Stimulated activated CD4-positive, alpha-beta T cell treated with anti-CD3 and anti-CD28 coated beads, TNF-alpha, amount 100 ng/mL, for 48 hours (primary cell): ENCODE data around the gene TPST1.
"Not testable (repeated sequence)": the region's sequence is repeated elsewhere in the genome, so short reads cannot be mapped to it uniquely, and the experiment has no call there.

ENCODE experiments used
- DNase-seq, 3 donors: peaks; one replicate each; pipeline ENCODE4 v3.0.0-alpha.2; 2020; ENCODE audit warnings: low read depth in 3 of 3

TPST1 gene

DNA sequence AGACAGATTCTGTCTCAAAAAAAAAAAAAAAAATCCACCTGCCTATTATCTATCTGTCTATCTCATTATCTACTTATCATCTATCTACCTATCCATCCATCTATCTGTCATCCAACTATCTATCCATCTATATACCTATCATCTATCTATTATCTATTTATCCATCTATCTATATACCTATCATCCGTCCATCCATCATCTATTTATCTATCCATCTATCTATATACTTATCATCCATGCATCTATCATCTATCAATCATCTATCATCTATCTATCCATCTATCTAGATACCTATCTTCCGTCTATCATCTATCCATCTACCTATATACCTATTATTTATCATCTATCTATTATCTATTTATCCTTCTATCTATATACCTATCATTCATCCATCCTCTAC lies 16.5 kb upstream of the TPST1 start:
- DNase-seq: no peak

DNA sequence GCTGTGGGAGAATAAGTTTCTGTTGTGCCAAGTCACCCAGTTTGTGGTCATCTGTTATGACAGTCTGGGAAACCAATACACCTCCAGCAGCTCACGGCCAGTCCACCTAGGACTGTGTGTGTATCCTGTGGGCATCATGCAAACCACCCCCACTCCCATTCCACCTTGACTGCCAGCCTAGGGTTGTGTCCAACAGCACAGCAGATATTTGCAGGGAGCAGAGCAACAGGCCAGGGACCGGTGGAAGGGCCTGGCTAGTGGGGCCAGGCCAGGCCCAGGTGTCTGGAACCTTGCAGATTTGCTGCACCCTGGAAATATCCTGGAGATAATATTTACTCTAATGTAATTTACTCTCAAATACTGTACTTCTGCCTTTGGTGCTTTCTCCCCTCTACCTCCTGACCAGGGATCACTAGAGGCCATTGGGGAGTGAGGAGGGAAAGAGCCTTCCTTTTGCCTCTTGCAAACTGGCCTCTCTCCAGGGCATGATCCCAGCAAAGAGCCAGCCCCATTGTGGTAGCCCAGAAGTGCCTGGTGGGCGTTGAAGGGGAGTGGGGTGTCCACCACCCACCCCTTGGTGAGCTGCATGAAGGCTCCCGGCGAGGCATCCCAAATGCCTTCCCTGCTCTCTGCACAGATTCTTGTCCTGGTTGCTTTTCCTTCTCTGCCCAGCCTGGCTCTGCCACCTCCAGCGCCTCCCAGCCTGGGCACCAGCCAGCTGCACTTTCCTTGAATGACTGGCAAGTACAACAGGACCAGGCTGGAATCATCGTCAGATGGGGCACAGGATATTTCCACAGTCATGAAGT lies 15.2 kb upstream of the TPST1 start:
- DNase-seq: no peak

DNA sequence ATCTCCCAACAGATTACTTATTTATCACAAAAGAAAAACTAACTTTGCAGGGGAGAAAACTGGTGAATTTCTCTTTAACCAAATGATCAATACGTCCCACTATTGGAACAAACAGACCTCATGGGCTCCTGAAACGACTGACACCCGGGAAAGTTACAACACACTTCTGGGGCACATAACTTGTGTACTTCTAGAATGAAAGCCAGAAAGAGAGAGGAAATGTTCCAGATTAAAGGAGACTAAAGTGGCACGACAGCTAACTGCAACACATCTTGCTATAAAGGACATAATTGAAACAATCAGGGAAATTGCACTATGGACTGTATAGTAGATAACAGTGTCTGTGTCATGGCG lies 14.7 kb upstream of the TPST1 start:
- no peak for DNase-seq

DNA sequence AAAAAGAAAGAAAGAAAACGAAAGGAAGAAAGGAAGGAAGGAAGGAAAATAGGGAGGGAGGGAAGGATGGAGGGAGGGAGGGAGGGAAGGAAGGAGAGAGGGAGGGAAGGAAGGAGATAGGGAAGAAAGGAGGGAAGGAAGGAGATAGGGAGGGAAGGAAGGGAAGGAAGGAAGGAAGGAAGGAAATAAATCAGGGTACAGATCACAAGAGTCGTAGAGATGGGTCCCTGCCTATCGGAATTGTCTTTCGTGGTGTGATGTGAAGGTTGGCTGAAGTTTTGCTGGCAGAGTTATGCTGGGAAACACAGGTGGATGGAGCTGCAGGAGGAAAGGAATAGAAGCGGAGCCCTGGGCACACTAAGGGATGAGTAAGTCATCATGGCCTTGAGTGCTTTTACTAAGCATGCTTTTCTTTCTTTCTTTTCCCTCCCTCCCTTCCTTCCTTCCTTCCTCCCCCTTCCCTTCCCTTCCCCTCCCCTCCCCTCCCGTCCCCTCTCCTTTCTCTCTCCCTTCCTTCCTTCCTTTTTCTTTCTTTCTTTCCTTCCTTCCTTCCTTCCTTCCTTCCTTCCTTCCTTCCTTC lies 11.9 kb upstream of the TPST1 start:
- no peak for DNase-seq

DNA sequence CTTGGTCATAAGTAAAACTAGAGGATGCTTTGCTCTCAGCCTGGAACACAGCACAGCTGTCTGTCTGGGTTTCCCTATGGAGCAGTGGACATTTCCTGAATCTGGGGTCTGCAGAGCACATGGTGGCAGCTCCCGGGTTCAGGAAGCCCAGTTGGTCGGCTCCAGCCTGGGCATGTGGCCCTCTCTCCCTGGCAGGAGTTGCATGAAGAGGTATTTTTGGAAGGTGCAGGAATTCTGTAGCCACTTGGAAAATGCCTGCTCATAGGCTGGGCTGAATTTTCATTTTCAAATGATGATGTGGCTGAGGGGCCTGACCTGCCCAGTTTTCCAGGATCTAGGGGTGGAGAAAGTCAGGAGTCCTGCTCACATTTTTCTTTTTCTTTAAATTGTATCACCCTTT lies 6.7 kb upstream of the TPST1 start:
- DNase-seq: no peak

DNA sequence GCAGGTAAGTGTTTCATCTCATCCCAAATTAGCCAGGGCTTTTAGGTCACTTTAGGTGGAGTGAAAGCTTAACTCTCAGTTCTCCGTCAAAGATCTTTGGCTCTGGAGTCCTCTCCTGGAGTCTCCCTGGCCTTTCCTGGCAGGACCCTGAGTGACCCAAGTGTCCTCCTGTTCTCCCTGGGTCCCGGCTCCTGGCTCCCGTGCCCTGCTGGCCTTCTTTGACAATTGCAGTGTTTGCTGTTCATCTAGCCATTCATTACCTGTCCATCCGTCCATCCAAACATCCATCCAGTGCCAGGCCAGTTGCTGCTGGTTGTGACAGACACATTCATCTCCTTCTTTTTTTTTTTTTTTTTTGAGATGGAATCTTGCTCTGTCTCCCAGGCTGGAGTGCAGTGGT lies 6.2 kb upstream of the TPST1 start:
- DNase-seq: no peak

DNA sequence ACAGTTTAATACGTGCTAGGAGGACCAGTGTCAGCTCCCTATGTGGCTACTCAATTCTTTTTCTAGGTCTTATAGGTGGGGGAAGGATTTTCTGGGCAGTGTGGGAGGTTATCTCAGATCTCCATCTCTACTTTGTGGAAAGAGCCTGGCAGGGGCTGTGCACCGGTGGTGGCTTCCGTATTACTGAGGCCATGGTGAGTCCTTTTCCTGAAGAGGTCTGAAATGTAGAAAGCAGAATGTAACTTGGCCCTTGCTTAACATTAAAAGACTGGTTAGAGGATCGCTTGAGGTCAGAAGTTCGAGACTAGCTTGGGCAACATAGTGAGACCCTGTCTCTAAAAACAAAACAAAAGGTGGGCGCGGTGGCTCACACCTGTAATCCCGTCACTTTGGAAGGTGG lies 2.7 kb upstream of the TPST1 start:
- DNase-seq: no peak

DNA sequence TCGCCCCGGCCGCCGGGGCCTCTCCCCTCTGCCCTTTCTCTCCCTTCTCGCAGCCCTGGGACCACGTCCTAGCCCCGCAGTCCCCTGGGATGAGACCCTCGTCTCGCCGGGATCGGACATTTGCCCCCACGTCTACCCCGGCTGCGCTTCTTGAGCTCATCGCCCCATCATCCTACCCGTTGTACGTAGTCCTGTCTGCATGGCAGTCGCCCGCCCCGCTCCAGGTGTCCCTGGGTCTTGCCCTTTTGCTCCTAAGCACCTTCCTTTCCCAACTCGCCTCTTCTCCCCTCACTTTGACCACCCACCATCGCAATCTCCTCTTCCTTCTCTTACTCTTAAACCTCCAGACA lies 582 bp downstream of the TPST1 start:
- no peak for DNase-seq

DNA sequence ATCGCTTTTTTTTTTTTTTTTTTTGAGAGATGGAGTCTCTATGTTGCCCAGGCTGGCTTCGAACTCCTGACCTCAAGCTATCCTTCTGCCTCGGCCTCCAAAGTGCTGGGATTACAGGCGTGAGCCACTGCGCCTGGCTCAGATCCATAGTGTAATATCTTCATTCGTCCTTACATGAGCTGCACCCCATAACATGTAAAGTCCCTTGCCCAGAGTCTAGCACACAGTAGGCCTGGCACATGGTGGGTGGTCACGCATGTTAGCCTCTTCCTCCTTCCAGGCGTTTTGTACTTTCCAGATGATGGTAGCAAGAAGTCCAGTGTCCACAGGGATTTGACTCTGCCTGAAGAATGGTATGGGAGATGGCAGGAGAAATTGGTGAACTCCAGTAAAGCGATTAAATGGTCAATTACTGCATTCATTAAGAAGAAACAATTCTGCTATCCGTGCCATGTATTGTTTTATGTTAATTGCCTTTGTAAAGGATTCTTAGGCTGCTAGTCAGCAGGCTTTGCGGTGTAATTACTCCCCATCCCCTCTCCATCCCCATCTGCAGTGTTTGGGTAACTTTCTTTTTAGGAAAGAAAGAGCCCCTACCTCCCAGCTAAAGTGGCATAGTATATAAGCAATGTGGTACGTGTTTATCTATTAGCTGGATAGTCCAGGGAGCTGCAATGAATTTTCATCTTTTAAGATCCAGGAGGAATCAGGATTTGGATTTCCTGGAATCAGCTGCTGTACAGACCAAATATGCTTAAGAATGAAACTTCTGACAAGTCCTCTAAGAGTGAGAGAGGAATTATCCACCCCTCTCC lies 1.2 kb downstream of the TPST1 start:
- no peak for DNase-seq

DNA sequence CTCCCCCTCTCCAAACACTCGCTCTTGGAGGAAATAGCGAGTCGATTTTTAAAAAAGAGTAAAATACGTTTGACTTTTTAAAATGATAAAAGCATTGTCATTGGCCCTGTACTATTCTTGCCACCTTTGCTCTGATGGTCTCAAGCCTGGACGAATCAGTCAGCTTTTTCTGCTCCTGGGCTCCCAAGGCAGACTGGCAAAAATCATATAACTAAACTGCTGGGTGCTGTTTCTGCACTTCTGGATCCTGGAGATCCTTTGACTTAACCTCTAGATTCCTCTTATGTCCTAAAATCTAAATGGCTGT lies 1.8 kb downstream of the TPST1 start:
- no peak for DNase-seq

DNA sequence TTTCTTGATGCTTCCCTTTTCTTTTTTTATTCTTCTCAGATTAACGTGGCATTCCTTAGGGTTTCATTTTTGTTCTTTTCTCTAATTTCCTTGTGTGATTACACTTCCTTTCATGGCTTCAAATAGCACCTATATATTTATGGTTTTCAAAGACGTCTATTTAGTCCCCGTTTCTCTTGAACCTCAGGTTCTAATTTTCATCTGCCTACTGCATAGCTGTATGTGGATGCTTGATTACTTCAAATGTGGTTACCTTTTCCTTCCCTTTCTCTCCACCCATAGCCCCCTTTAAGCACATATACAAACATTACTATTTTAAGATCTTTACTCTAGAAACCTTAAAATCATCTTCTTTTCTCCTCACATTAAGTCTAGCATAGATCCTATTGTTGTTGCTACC lies 2.4 kb downstream of the TPST1 start:
- no peak for DNase-seq

DNA sequence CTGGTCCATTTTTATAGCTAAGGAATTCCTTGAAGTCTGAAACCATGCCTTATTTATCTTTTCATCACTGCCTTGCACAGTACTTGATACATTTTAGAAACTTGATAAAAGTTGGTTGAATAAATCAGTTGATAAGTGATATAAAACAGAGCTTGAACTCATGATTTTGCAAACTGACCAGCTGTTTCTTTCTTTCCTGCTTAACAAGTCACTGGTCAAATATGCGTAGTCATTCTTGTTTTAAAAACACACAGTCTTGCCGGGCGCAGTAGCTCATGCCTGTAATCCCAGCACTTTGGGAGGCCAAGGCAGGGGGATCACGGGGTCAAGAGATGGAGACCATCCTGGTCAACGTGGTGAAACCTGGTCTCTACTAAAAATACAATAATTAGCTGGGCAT lies 6.3 kb downstream of the TPST1 start:
- DNase-seq: no peak

DNA sequence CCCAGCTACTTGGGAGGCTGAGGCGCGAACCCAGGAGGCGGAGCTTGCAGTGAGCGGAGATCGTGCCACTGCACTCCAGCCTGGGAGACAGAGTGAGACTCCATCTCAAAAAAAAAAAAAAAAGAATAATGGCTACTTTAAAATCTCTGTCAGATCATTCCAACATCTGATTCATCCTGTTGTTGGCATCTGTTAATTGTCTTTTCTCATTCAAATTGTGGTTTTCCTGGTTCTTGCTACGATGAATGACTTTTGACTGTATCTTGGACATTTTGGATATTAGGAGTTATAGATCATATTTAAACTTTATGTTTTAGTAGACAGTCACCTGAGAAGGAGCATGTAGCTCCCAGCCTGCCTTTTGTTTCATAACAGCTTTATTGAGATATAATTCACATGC lies 8.5 kb downstream of the TPST1 start:
- no peak for DNase-seq

DNA sequence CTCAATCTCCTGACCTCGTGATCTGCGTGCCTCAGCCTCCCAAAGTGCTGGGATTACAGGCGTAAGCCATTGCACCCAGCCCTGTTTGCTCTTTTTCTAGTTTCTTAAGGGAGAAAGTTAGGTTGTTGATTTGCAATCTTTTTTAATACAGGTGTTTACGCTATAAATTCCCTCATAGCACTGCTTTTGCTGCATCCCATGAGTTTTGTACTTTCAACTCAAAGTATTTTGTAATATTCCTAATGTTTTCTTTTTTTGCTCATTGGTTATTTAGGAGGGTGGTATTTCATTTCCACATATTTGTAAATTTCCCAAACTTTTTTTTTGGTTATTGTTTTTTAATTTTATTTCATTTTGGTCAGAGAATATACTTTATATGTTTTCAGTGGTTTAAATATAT lies 11.6 kb downstream of the TPST1 start:
- no peak for DNase-seq

DNA sequence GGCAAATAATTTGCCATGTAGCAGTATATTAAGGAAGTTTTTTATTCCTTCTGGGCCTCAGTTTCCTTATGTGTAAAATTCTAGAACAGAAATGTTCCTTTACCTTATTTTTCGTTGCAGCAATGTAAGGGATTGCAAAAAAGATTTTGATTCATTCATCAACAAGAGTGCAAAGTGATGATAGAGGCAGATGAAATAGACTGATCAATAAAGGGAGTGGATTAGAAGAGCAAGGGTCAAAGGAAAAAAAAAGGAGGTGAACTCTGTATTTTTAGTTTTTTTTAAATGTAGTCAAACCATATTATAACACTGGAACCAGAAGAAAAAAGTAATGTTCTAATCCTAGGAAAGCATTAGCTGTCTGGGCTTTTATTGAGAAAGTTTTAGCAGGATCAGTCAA lies 14.7 kb downstream of the TPST1 start:
- no peak for DNase-seq

DNA sequence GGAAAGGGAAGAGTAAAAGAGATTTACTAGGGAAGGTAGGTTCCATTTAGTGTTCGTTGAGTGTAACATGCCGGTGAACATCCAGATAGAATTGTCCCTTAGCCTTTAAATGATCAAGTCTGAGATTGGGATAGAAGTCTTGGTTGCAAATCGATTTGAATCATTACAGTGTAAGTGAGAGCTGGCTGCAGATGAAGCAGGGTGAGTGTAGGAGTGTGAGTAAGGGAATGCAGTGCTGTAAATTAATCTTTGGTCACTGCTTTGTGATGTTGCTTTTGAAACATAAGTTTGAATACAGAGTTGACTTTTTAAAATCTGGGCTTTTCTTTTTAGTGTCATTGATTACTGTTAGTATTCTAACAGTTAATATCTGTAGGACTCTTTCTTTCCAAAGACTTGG lies 16.3 kb downstream of the TPST1 start:
- no peak for DNase-seq

DNA sequence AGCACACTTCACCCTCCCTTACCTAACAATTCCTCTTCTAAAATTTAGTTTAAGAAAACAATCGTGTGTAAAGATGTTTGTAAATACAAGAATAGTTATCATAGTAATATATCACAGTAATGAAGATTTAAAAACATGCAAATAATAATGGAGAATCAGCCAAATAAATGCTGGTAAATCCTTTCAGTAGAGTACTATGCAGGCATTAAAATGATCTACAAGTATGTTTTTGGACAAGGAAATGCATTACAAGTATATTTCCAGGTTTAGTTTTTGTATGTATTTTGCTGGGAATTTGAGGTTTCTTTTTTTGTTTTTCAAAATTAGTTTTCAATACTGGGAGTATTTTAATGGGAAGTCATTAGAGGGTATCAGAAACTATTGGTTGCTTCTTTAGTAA lies 22.7 kb downstream of the TPST1 start:
- no peak for DNase-seq

DNA sequence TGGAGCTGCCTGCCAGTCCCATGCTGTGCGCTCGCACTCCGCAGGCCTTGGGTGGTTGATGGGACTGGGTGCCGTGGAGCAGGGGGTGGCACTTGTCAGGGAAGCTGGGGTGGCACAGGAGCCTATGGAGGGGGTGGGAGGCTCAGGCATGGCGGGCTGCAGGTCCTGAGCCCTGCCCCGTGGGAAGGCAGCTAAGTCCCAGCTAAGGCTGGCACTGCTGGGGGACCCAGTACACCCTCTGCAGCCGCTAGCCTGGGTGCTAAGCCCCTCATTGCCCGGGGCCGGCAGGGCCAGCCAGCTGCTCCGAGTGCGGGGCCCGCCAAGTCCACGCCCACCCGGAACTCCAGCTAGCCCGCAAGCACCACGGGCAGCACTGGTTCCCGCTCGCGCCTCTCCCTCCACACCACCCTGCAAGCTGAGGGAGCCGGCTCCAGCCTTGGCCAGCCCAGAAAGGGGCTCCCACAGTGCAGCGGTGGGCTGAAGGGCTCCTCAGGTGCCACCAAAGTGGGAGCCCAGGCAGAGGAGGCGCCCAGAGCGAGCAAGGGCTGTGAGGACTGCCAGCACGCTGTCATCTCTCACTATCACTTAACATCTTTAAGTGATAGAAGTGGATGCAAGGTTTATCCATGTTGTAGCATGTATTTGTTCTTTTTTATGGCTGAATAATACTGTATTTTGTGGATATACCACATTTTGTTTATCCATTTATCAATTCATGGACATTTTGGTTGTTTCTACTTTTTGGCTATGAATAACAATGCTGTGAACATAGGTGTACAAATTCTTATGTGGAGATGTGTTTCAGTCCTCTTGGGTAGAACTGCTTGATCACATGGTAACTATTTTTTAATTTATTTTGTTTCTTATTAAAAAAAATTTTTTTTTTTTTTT lies 26.4 kb downstream of the TPST1 start:
- DNase-seq: not testable (repeated sequence)

DNA sequence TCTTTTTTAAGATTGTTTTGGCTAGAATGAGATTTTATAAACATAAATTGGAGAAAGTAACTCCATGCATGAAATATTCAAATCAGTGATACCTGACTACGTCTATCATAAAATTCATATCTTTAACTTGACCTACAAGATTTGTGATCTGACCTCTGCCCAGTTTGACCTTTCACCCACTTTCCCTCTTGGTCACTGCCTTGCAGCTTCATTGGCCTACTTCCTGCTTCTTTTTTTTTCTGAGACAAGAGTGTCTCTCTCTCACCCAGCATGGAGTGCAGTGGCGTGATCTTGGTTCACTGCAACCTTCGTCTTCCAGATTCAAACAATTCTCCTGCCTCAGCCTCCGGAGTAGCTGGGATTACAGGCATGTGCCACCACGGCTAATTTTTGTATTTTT lies 28.5 kb downstream of the TPST1 start:
- no peak for DNase-seq

DNA sequence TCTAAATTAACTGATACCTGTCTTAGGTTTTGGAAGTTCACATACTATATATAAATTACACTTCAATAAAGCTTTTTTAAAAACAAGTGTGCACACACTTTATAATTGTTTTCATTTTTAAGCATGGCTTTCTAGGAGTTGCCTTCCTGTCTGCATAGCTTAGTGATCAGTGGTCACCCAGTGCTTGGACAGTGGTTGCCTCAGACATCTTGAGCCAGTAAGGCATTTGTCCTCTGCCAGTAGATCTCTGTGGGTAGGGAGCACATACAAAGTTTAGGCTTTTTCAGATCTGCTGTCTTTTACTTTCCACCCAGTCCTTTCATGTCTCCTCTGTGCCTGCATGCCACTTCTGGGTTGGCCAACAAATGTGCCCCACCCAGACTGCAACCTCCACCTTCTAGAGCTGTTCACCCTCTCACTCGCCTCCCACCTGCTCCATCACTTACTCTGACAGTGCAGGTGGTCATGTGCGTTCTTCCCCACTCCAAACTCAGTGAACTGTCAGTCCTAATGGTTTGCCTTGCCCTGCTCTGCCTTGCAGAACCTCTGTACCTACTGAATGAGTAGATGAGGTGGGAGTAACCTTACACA lies 31.7 kb downstream of the TPST1 start:
- DNase-seq: no peak

DNA sequence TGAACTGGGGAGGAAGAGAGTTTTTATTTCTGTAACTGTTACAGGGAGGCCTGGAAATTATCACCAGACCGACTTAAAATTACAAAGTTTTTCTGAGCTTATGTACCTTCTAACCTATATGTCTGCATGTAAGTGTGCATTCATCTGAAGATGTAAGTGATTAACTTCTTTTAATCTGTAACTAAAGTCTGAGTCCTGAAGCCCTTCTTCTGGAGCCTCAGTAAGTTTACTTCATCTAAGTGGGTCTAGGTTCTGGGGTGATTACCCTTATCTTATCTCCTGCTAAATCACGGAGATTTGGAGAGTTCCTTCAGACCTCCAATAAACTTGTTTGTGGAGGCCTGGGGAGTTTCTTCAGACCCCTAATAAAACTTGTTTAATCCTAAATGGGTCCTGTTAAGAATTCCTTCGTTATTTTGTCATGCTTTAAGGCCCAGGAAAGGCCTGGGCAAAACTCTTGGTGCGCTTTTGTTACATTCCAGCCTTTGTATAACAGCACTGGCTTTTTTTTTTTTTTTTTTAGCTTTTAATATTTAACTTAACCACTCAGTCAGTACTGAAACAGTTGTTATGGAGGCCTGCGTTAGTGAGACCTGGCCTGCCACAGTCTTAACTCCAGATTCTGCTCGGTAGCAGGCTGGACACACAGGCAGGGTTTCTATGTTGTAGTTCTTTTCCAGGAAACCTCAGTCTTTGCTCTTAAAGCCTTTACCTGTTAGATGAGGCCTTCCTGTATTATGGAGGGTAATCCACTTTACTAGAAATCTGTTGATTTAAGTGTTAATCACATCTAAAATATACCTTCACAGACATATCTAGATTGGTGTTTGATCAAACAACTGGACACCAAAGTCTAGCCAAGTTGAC lies 33.0 kb downstream of the TPST1 start:
- DNase-seq: no peak
